Kidney (tissue), 14 donors: ENCODE data around the gene ARID3A. TPM values are rescaled to one million over a fixed set of nuclear protein-coding genes. Genes with fewer than 3 reads are reported as not detected.

Experiments
- DNase-seq, 5 donors: peaks; one replicate each; pipeline ENCODE4 v3.0.0-alpha.2; 2013 to 2020
- FAIRE-seq: peaks from 2 replicates; lab custom pipeline; 2012; peaks lifted over from hg19 to GRCh38; lab: Jason Lieb, UNC
- H3K27ac ChIP-seq, 2 donors: one replicate each; pipeline ENCODE4 v1.7.0; 2013; ENCODE audit warnings: low read depth in 2 of 2, low read length in 2 of 2, inconsistent platforms in 1 of 2
- H3K27me3 ChIP-seq: one replicate; pipeline ENCODE4 v1.7.1; 2013; ENCODE audit warnings: low read length, inconsistent platforms; ENCODE audit not compliant: control insufficient read depth, insufficient read depth
- H3K36me3 ChIP-seq, 3 donors: one replicate each; pipeline versions ENCODE4 v1.7.0 to v1.7.1; 2013; ENCODE audit warnings: low read length in 3 of 3, control low read depth in 1 of 3, inconsistent platforms in 1 of 3; ENCODE audit not compliant: insufficient read depth in 3 of 3, control insufficient read depth in 2 of 3
- H3K4me1 ChIP-seq, 3 donors: one replicate each; pipeline versions ENCODE4 v1.7.0 to v1.7.1; 2013; ENCODE audit warnings: low read length in 3 of 3, inconsistent platforms in 1 of 3, low read depth in 1 of 3; ENCODE audit not compliant: control insufficient read depth in 2 of 3, insufficient read depth in 2 of 3
- H3K4me3 ChIP-seq, 3 donors: one replicate each; pipeline versions ENCODE4 v1.7.0 to v1.8.1; 2013; ENCODE audit warnings: low read length in 3 of 3, control low read depth in 1 of 3, inconsistent platforms in 1 of 3
- H3K9ac ChIP-seq, 3 donors: one replicate each; pipeline versions ENCODE4 v1.7.0 to v1.7.1; 2013; ENCODE audit warnings: low read length in 3 of 3, control low read depth in 1 of 3, inconsistent platforms in 1 of 3
- H3K9me3 ChIP-seq, 3 donors: one replicate each; pipeline versions ENCODE4 v1.7.0 to v1.7.1; 2013; ENCODE audit warnings: low read length in 3 of 3, control low read depth in 1 of 3, inconsistent platforms in 1 of 3; ENCODE audit not compliant: control insufficient read depth in 2 of 3, insufficient read depth in 1 of 3
- intact Hi-C: fragments of 100-400 bp; cut with DNase I; formaldehyde crosslinking; loops from one replicate; pipeline ENCODE4 v1.11.1; 2022
- polyA plus RNA-seq: library from polyadenylated mRNA; stranded (reverse); fragments of 350-450 nt; fragmentation: Illumina TruSeq; extraction: RNeasy Lipid Tissue Mini Kit (QIAGEN cat#74804); gene quantifications from one replicate; pipeline ENCODE4 v1.2.3, GENCODE V29; 2014; ENCODE audit warnings: low read depth, low replicate concordance; ENCODE audit not compliant: insufficient read depth
- total RNA-seq: library from RNA; stranded (reverse); fragmentation: NEBNext Ultra II Directional; extraction: Animal tissue kit (Norgen Biotek cat#: 25700); gene quantifications from one replicate; pipeline ENCODE4 v1.2.1, GENCODE V29; 2021
- TF ChIP-seq, protein P1 (sequence below): IDR thresholded peaks from 3 replicates; pipeline ENCODE4 v1.5.1; 2012; ENCODE audit warnings: mild to moderate bottlenecking, moderate library complexity, borderline replicate concordance; ENCODE audit not compliant: insufficient read depth; ENCODE audit errors: extremely low read depth
- donor health status: control.
- donor health status: control.
- donor health status: control.
- donor health status: control.
- donor health status: control.
- donor health status: DM: yes; HTN: yes; CAD: no.
- donor health status: Normal renal cell carcinoma (clear cell type).

Gene ARID3A
- total and polyA plus RNA-seq, 2 donors from 2014 or later: 5.6 to 16.9 TPM

DNA sequence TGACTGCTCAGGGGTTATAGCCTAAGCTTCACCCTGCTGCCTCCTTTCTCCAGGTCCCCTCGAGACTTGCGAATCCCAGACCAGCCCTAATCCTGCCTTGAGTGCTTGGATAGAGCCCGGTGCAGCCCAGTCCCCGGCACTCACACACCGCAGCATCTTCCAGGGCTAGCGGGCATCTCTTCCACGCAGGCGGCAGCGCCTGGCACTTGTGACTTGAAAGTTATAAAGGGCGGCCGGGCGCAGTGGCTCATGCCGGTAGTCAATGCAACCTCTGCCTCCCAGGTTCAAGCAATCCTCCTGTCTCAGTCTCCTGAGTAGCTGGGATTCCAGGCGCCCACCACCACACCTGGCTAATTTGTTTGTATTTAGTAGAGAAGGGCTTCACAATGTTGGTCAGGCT, 60.2 kb downstream of the ARID3A start:
- no peak overlapping the region for H3K9ac ChIP-seq
- peaks cover 0 to 11% (median 7%) of the 10 kb centered on the region in 3 donors for H3K4me1 ChIP-seq
- no peak for FAIRE-seq
- no peaks in the 10 kb centered on the region for H3K27me3 ChIP-seq
- no peak overlapping the region for H3K4me3 ChIP-seq
- TF ChIP-seq, protein P1, sequence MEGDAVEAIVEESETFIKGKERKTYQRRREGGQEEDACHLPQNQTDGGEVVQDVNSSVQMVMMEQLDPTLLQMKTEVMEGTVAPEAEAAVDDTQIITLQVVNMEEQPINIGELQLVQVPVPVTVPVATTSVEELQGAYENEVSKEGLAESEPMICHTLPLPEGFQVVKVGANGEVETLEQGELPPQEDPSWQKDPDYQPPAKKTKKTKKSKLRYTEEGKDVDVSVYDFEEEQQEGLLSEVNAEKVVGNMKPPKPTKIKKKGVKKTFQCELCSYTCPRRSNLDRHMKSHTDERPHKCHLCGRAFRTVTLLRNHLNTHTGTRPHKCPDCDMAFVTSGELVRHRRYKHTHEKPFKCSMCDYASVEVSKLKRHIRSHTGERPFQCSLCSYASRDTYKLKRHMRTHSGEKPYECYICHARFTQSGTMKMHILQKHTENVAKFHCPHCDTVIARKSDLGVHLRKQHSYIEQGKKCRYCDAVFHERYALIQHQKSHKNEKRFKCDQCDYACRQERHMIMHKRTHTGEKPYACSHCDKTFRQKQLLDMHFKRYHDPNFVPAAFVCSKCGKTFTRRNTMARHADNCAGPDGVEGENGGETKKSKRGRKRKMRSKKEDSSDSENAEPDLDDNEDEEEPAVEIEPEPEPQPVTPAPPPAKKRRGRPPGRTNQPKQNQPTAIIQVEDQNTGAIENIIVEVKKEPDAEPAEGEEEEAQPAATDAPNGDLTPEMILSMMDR: no peak
- intact Hi-C loops: no loop called here
- no peak for DNase-seq
- no peaks in the 10 kb centered on the region for H3K9me3 ChIP-seq
- no peak overlapping the region for H3K27ac ChIP-seq
- peaks cover 0 to 11% (median 0%) of the 10 kb centered on the region in 3 donors for H3K36me3 ChIP-seq

DNA sequence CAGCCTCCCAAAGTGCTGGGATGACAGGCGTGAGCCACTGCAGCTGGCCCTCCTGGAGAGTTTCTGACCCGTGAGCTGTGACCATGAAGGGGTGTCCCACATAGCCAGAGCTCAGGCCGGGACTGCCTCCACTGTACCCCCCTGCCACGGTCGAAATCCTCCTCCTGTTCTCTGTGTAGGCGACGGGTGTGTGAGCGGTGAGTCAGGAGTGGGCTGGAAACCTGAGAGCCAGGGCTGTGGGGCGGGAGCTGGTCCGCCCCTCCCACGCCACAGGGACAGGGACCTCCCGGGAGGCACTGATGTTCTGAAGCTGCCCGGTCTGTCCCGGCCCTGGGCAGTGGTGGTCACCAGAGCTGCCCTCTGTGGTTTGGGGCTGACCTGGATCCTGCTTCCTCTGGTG, 62.2 kb downstream of the ARID3A start:
- Histone ChIP-seq H3K4me1 (peaks cover 0 to 9% (median 7%) of the 10 kb centered on the region in 3 donors), H3K27ac (no peak overlapping the region), H3K9ac (no peak overlapping the region), H3K36me3 (peaks cover 0 to 11% (median 0%) of the 10 kb centered on the region in 3 donors), H3K9me3 (no peaks in the 10 kb centered on the region), H3K4me3 (no peak overlapping the region), H3K27me3 (no peaks in the 10 kb centered on the region)
- FAIRE-seq (no peak), DNase-seq (no peak)
- intact Hi-C loops: no loop called here
- TF ChIP-seq, protein P1: no peak

- no peaks in the 10 kb centered on the region for H3K27me3 ChIP-seq
- no peak for FAIRE-seq
- H3K36me3 ChIP-seq: peaks cover 0 to 11% (median 0%) of the 10 kb centered on the region in 3 donors
- no peak overlapping the region for H3K9ac ChIP-seq
- TF ChIP-seq, protein P1: no peak
- no peak overlapping the region for H3K4me3 ChIP-seq
- H3K4me1 ChIP-seq: peaks cover 0 to 9% (median 7%) of the 10 kb centered on the region in 3 donors
- intact Hi-C loops: no loop called here
- no peak overlapping the region for H3K27ac ChIP-seq
- H3K9me3 ChIP-seq: no peaks in the 10 kb centered on the region
- DNase-seq: no peak
Observed at GRCh38 chr19:988510-988909, 62.7 kb downstream of the ARID3A start.
